GM18951 (cell line): ENCODE data around the gene PELI3.
"Not testable (repeated sequence)": the region's sequence is repeated elsewhere in the genome, so short reads cannot be mapped to it uniquely, and the experiment has no call there.

Experiments used
- POLR2A ChIP-seq: IDR thresholded peaks from 4 replicates; pipeline ENCODE4 v1.6.1; 2011; ENCODE audit warnings: mild to moderate bottlenecking; ENCODE audit not compliant: insufficient read length, insufficient read depth; ENCODE audit errors: extremely low read depth
- in situ Hi-C: fragments of 300-500 bp; cut with MboI; formaldehyde crosslinking; loops from one replicate; pipeline ENCODE4 v1.12.0; 2022; ENCODE audit warnings: low sequenced_read_pairs, mixed read lengths, inconsistent platforms; ENCODE audit not compliant: unreplicated experiment

The PELI3 gene

DNA sequence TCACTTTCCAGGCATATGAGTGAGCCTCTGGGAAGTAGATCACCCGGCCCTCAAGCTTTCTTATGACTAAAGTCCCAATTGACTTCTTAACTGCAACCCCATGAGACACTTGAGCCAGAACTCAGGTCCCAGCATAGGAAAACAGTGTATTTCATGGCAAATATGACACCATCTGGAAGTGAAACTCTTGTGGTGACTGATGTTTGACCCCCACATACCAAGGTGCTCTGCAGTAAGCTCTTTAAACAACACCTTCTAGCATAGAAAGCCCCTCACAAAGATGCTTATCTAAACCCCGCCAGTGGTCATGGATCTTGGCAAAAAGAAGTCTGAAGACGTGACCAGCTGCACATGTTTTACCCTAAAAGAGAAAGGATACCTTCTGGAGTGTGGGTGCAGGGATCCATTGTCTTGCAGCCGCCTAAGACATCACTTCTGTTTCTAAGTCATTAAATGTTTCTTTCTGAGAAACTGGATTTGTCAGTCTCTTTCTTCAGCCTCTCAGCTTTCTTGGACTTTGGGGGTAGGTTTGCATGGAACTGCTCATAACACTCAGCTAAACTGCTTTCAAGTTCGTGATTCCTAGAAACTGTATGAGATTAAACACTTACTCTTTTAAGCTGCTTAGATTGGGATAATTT, 7.4 kb upstream of the PELI3 start:
- TF ChIP-seq POLR2A: no peak
- in situ Hi-C loops: no loop called here

DNA sequence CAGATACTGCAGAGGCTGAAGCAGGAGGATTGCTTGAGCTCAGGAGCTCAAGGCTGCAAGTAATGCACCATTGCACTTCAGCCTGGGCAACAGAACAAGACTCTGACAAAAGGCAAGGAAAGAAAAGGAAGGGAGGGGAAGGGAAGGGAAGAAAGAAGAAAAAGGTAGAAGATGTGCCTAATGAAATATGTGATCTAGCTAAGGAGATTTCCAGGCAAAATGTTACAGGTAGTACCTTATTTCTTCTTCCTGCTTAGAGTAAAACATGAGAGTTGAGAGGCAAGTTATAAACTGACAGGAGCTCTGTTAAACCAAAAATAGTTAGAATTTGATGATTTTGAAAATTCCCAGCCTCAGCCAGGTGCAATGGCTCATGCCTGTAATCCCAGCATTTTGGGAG, 4.7 kb upstream of the PELI3 start:
- in situ Hi-C loops: no loop called here

DNA sequence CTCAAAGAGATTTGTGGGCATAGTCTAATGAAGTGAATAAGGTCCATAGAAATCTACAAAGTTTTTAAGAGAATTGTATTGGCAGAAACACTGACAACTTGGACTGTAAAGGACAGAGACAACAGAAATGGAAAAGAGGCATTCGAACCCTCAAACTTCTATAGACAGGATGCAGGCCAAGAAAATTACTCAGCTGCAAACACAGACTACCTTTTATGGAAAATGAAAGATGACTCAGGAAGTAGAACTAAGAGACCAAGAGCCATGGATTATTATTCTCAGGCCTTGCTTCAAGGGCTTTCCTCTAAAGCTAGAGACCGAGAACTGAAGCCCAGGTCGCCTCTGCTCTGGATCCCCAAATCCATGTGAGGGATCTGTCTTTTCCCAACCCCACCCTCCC, 3.8 kb upstream of the PELI3 start:
- in situ Hi-C loops: no loop called here
- TF ChIP-seq POLR2A: no peak

More for the DNA sequence above, 4.7 kb upstream of the PELI3 start:
- no peak for TF ChIP-seq POLR2A

DNA sequence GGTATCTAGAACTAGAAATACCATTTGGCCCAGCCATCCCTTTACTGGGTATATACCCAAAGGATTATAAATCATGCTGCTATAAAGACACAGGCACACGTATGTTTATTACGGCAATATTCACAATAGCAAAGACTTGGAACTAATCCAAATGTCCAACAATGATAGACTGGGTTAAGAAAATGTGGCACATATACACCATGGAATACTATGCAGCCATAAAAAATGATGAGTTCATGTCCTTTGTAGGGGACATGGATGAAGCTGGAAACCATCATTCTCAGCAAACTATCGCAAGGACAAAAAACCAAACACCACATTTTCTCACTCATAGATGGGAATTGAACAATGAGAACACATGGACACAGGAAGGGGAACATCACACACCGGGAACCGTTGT, 2.6 kb upstream of the PELI3 start:
- in situ Hi-C loops: not testable (repeated sequence)

DNA sequence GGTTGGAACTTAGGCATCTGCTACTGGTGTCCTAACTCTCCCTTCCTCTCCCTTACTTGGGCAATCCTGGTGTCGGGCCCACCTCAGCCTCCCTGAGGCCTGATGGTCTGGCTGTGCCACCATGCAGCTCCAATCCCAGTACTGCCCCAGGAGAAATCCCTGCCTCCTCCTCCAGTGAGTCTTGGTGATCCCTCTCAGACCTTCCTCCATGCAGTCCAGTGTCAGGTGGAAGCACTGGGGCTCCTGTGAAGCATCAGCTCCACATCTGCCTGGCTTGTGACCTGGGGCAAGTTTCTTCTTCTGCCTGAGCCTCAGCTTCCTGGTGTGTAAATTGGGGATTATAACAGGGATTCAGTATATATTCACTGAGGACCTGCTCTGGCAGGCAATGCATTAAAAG, 1.8 kb upstream of the PELI3 start:
- in situ Hi-C loops: no loop called here
- no peak for TF ChIP-seq POLR2A

DNA sequence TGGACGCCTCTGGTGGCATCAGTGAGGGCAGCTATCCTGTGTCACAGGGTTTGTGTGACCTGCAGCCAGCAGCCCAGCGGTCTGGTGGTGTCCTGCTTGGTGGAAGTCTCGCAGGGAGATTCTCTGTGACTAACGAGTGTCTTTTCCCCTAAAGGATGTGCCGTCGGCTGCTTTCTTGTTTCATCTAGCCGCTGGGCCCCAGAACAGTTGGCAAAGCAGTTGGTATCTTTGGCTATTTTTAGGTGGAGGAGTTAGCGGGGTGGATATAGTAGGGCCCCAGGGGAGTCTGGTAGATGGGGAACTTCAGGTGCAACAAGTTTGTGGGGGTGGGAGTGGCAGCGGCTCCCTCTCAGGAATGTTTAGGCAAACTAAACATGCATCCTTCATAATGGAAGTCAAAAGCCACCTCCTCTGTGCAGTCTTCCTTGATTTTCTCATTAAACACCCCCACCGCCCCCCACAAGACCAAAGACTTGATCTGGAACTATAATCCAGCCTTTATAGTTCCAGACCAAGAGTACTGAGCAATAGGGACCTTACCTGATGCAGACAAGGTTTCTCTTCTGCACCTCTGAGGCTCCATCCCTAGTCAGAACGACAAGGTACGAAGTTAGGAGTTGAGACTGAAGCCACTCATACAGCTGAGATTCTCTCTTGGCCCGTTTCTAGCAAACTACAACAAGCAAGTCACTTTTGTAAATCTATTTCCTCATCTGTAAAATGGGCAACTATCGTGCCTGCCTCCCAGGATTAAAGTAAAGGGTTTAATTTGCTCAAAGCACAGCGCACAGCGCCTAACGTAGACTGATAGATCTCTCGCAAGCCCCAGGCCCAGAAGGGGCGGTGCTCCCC, 1.1 kb upstream of the PELI3 start:
- in situ Hi-C loops: no loop called here
- TF ChIP-seq POLR2A: no peak

DNA sequence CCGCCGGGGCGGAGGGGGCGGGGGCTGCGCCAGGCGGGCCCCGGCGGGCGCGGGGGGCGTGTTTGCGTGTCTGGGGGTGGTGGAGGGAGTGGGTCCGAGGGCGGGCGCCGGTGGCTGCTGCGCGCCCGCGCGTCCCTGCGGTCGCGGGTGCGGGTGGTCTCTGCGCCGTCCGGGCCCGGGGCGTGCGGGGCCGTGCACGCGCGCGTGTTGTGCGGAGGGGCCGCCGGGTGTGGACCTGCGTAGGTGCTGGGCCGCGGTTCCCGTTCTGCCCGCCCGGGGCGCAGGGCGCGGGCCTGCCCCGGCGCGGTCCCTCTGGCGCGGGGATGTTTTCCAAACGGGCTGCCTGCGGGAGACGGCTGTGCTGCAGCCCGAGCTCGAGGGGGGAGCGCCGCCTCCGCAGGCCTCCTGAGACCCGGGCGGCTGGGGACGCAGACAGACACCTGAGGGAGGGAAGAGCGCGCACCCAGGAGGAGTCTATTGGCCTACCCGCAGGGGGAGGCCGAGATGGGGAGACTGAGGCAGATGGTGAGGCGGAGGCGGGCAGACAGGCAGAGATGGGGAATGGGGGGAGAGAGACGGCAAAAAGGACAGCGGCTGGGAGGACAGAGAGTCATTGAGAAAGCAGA, 442 bp downstream of the PELI3 start:
- in situ Hi-C loops: no loop called here
- TF ChIP-seq POLR2A: no peak

DNA sequence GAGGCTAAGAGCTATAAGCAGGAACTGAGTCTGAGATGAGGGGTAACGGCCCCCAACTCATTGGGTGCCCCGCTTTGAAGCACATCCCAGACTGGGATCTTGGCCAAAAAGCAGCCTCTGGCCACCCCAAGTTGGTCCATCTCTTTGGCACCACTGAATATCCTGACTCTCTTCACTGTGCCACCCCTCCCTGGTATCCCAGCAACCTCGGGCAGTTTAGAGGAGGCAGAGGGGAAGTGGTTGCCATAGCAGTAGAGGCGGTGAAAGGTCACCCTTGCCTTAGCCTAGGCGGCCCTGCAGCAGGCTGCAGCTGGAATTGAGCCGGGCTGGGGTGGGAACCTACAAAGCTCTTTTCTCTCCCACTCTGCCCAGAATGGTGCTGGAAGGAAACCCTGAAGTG, 1.1 kb downstream of the PELI3 start:
- no peak for TF ChIP-seq POLR2A
- in situ Hi-C loops: no loop called here

DNA sequence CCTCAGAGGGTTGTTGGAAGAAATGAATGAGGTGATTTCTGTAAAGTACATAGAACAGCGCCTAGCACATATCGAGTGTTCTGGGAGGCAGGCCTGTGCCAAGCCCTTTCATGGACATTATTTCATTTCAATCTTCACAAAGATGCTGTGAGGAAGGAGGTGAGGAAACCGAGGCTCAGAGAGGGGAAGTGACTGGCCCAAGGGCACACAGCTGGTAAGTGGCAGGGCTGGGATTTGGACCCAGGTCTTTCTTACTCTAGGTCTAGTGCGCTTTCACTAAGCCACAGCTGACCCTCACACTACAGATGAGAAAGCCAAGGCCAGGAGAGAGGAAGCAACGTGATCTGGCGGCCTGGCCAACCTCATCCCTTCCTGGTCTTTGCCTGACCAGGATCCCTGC, 2.0 kb downstream of the PELI3 start:
- TF ChIP-seq POLR2A: no peak
- in situ Hi-C loops: no loop called here

DNA sequence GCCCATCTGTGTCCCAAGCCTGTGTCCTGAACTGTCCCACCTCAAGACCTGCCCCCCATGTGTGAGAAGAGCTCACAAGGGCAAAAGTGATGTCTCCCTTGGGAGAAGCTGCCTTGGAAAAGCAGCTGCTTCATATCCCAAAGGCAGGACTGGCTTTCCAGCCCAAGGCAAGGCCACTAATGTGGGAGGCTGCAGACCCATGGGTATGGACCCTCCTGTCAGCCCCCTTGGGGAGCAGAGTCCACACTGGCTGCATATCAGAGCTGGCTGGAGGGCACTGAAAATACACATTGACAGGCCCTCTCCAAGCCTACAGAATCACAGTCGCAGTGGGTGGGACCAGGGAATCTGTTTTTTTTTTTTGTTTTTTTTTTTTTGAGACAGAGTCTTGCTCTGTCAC, 2.7 kb downstream of the PELI3 start:
- TF ChIP-seq POLR2A: no peak
- in situ Hi-C loops: no loop called here

DNA sequence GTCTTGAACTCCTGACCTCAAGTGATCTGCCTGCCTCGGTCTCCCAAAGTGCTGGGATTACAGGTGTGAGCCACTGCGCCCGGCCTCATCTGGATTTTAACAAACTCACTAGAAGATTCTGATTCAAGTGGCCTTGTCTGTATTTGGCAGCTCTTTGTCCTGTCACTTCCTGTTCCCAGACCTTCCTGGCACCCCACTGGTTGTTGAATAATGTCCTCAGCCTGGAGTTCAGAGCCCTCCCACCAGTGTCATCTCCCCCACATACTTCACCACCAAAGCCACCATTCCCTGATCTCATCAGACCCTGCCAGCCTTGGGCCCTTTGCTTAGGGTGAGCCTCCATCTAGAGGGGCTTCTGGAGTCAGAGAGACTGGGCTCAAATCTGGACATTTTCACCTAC, 3.3 kb downstream of the PELI3 start:
- in situ Hi-C loops: no loop called here
- TF ChIP-seq POLR2A: no peak

DNA sequence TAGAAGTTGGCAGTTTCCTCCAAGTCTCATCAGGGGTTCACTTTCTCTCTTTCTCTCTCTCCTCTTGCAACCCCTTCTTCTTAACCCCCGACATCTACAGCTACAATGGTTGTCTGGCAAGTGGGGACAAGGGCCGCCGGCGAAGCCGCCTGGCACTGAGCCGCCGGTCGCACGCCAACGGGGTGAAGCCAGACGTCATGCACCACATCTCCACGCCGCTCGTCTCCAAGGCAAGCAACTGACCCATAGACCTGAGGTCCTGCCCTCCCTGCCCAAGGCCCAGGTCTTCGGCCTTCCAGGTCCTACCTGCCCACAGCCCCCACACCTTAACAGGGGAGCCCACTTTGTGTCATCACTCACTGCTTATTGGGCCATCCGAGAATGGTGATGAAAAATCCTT, 4.4 kb downstream of the PELI3 start:
- TF ChIP-seq POLR2A: no peak
- in situ Hi-C loops: no loop called here

DNA sequence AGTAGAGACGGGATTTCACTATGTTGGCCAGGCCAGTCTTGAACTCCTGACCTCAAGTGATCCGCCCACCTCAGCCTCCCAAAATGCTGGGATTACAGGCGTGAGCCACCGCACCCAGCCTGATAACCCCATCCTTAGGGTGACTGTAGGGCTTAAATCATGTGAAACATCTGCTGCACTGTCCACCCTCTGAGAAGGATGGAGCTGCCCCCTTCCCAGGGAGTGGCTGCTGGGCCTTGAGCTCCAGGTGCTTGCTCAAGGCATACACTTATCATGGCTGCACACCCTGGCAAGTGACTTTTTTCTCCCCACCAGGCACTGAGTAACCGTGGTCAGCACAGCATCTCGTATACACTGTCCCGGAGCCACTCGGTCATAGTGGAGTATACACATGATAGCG, 5.3 kb downstream of the PELI3 start:
- in situ Hi-C loops: no loop called here
- no peak for TF ChIP-seq POLR2A

DNA sequence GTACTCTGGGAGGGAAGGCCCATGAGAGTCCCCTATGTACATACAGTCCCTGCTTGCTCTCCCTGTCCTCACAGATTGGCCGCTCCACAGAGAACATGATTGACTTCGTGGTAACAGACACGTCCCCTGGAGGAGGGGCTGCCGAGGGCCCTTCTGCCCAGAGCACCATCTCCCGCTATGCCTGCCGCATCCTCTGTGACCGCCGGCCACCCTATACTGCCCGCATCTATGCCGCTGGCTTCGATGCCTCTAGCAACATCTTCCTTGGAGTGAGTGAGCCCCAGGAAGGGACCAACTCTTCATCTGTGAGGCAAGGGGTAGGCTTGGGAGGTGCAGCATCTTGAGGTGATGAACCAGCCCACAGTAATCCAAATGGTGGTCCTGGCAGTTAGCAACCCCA, 6.5 kb downstream of the PELI3 start:
- no peak for TF ChIP-seq POLR2A
- in situ Hi-C loops: no loop called here
